Naive thymus-derived CD4-positive, alpha-beta T cell (primary cell): ENCODE data around the gene ZNF236. TPM values are rescaled to one million over a fixed set of nuclear protein-coding genes. Genes with fewer than 3 reads are reported as not detected.
"Not testable (repeated sequence)": the region's sequence is repeated elsewhere in the genome, so short reads cannot be mapped to it uniquely, and the experiment has no call there.

Source experiments
- ATAC-seq: fragments of 150-1000 bp; cut with Tn5 transposase; 2 replicates; pipeline ENCODE4 v1.10.0; 2021; ENCODE audit warnings: mild to moderate bottlenecking, moderate library complexity
- CTCF ChIA-PET: fragments of 350-600 bp; sonication (Branson Sonifier 250); formaldehyde crosslinking; loops from one replicate; lab custom pipeline; 2021; ENCODE audit warnings: antibody characterized with exemption; lab: Charles Lee
- POLR2A ChIA-PET: fragments of 350-600 bp; sonication (Branson Sonifier 250); formaldehyde crosslinking; loops from one replicate; lab custom pipeline; 2021; ENCODE audit warnings: antibody characterized with exemption, inconsistent platforms; lab: Charles Lee
- DNase-seq, 9 donors: peaks; one replicate each; pipeline versions ENCODE4 v3.0.0 to v3.0.0-alpha.2; 2020 to 2022; ENCODE audit warnings: mixed read lengths in 1 of 9
- H3K27ac ChIP-seq: one replicate; pipeline ENCODE4 v1.7.0; 2013; ENCODE audit warnings: mild to moderate bottlenecking, low read depth, low read length, moderate library complexity
- H3K27me3 ChIP-seq, 2 donors: one replicate each; pipeline ENCODE4 v1.7.0; 2013; ENCODE audit warnings: low read length in 2 of 2, mild to moderate bottlenecking in 2 of 2, moderate library complexity in 2 of 2; ENCODE audit not compliant: control insufficient read depth in 2 of 2, insufficient read depth in 2 of 2
- H3K36me3 ChIP-seq, 3 experiments: 1 replicate in 2 of 3; 2 replicates in 1 of 3; pipeline ENCODE4 v1.7.0; 2013; ENCODE audit warnings: low read length in 3 of 3, mild to moderate bottlenecking in 3 of 3, moderate library complexity in 1 of 3; ENCODE audit not compliant: insufficient read depth in 3 of 3, control insufficient read depth in 2 of 3
- H3K4me1 ChIP-seq, 2 donors: one replicate each; pipeline ENCODE4 v1.7.0; 2013; ENCODE audit warnings: low read length in 2 of 2, mild to moderate bottlenecking in 2 of 2, moderate library complexity in 1 of 2; ENCODE audit not compliant: control insufficient read depth in 2 of 2, insufficient read depth in 2 of 2
- H3K4me3 ChIP-seq: 2 replicates; pipeline ENCODE4 v1.7.0; 2013; ENCODE audit warnings: mild to moderate bottlenecking, low read length
- H3K9me3 ChIP-seq, 3 experiments: 1 replicate in 2 of 3; 2 replicates in 1 of 3; pipeline ENCODE4 v1.7.0; 2013; ENCODE audit warnings: low read length in 3 of 3; ENCODE audit not compliant: control insufficient read depth in 2 of 3
- H3K27ac Mint-ChIP-seq, 9 donors: one replicate each; pipeline ENCODE4 v1.8.0; 2020 to 2022; ENCODE audit warnings: mixed read lengths in 9 of 9, mild to moderate bottlenecking in 8 of 9, moderate library complexity in 5 of 9, inconsistent platforms in 2 of 9
- H3K27me3 Mint-ChIP-seq, 5 donors: one replicate each; pipeline ENCODE4 v1.8.0; 2021 to 2022; ENCODE audit warnings: mixed read lengths in 5 of 5, mild to moderate bottlenecking in 1 of 5
- H3K36me3 Mint-ChIP-seq, 5 donors: one replicate each; pipeline ENCODE4 v1.8.0; 2020 to 2022; ENCODE audit warnings: mixed read lengths in 5 of 5, mild to moderate bottlenecking in 3 of 5, inconsistent platforms in 1 of 5
- H3K4me1 Mint-ChIP-seq, 7 donors: one replicate each; pipeline ENCODE4 v1.8.0; 2020 to 2022; ENCODE audit warnings: mixed read lengths in 7 of 7, mild to moderate bottlenecking in 3 of 7, inconsistent platforms in 1 of 7
- H3K4me3 Mint-ChIP-seq, 10 donors: one replicate each; pipeline ENCODE4 v1.8.0; 2020 to 2022; ENCODE audit warnings: mild to moderate bottlenecking in 10 of 10, mixed read lengths in 10 of 10, moderate library complexity in 6 of 10, inconsistent platforms in 2 of 10
- H3K9me3 Mint-ChIP-seq, 11 donors: one replicate each; pipeline ENCODE4 v1.8.0; 2020 to 2022; ENCODE audit warnings: mixed read lengths in 11 of 11, mild to moderate bottlenecking in 4 of 11, inconsistent platforms in 1 of 11, moderate library complexity in 1 of 11
- intact Hi-C, 2 donors: fragments of 100-400 bp; cut with micrococcal nuclease; formaldehyde crosslinking; loops; one replicate each; pipeline ENCODE4 v1.15.1; 2023
- polyA plus RNA-seq, 2 donors: library from polyadenylated mRNA; unstranded; fragments of 300-500 nt; fragmentation: Illumina TruSeq; gene quantifications; one replicate each; pipeline ENCODE4 v1.2.3, GENCODE V29; 2021
- total RNA-seq, 6 experiments: library from RNA in 5 of 6; stranded (reverse) in 5 of 6; gene quantifications; 1 replicate in 5 of 6; 2 replicates in 1 of 6; pipeline ENCODE4 v1.2.3 and lab custom pipeline; 2021 to 2026

Gene ZNF236
- total and polyA plus RNA-seq, 7 experiments from 2014 or later = 5.7 to 34.5 (median 28.6) TPM

GRCh38 chr18:76805221-76805620 lies 17.1 kb upstream of the ZNF236 start:
- H3K9me3 Mint-ChIP-seq = no peaks in the 10 kb centered on the region
- peaks cover 5 to 8% of the 10 kb centered on the region in 2 donors for H3K4me1 ChIP-seq
- intact Hi-C loops = no loop called here
- H3K9me3 ChIP-seq = no peaks in the 10 kb centered on the region
- ATAC-seq (no peak), DNase-seq (no peak)
- no peak overlapping the region for H3K4me3 ChIP-seq
- H3K27me3 Mint-ChIP-seq = peaks cover 0 to 14% (median 0%) of the 10 kb centered on the region in 5 donors
- H3K27ac Mint-ChIP-seq = no peak overlapping the region
- ChIA-PET CTCF (no interaction called here), POLR2A (no interaction called here)
- no peak overlapping the region for H3K4me3 Mint-ChIP-seq
- peaks cover 0 to 16% (median 5%) of the 10 kb centered on the region in 5 donors for H3K36me3 Mint-ChIP-seq
- peaks cover 6 to 13% (median 8%) of the 10 kb centered on the region in 7 donors for H3K4me1 Mint-ChIP-seq
- H3K36me3 ChIP-seq = no peaks in the 10 kb centered on the region
- H3K27me3 ChIP-seq = no peaks in the 10 kb centered on the region
- H3K27ac ChIP-seq = no peak overlapping the region

GRCh38 chr18:76806301-76806700 lies 16.1 kb upstream of the ZNF236 start:
- Histone ChIP-seq H3K4me3 (no peak overlapping the region), H3K9me3 (no peaks in the 10 kb centered on the region), H3K27me3 (no peaks in the 10 kb centered on the region), H3K4me1 (peaks cover 5 to 8% of the 10 kb centered on the region in 2 donors), H3K27ac (no peak overlapping the region), H3K36me3 (no peaks in the 10 kb centered on the region)
- DNase-seq (no peak), ATAC-seq (no peak)
- ChIA-PET CTCF (no interaction called here), POLR2A (no interaction called here)
- H3K4me3 Mint-ChIP-seq = no peak overlapping the region
- peaks cover 6 to 13% (median 8%) of the 10 kb centered on the region in 7 donors for H3K4me1 Mint-ChIP-seq
- peak overlapping the region in 1 of 9 donors; percentile 46 for H3K27ac Mint-ChIP-seq
- peaks cover 0 to 7% (median 0%) of the 10 kb centered on the region in 5 donors for H3K27me3 Mint-ChIP-seq
- intact Hi-C loops = no loop called here
- H3K9me3 Mint-ChIP-seq = no peaks in the 10 kb centered on the region
- H3K36me3 Mint-ChIP-seq = peaks cover 0 to 16% (median 5%) of the 10 kb centered on the region in 5 donors

- no peak overlapping the region for H3K4me3 Mint-ChIP-seq
- CTCF ChIA-PET = interaction anchor here (0.7 kb wide), 2 partner anchors 12 to 174 kb away, joined by 3 to 4 read pairs; no protein-coding TSS in a partner anchor
- intact Hi-C loops = no loop called here
- no peaks in the 10 kb centered on the region for H3K27me3 Mint-ChIP-seq
- H3K27ac Mint-ChIP-seq = no peak overlapping the region
- H3K4me1 Mint-ChIP-seq = peaks cover 4 to 5% (median 5%) of the 10 kb centered on the region in 7 donors
- no peak overlapping the region for H3K27ac ChIP-seq
- no peak overlapping the region for H3K4me3 ChIP-seq
- no peaks in the 10 kb centered on the region for H3K36me3 ChIP-seq
- H3K9me3 Mint-ChIP-seq = no peaks in the 10 kb centered on the region
- H3K4me1 ChIP-seq = peaks cover 0 to 6% of the 10 kb centered on the region in 2 donors
- no peaks in the 10 kb centered on the region for H3K27me3 ChIP-seq
- ATAC-seq (no peak), DNase-seq (no peak)
- no peaks in the 10 kb centered on the region for H3K9me3 ChIP-seq
- POLR2A ChIA-PET = no interaction called here
- H3K36me3 Mint-ChIP-seq = peaks cover 0 to 16% (median 5%) of the 10 kb centered on the region in 5 donors
These were observed 13.8 kb upstream of the ZNF236 start for GRCh38 chr18:76808561-76808960.

GRCh38 chr18:76811530-76811929 lies 10.8 kb upstream of the ZNF236 start:
- H3K27me3 ChIP-seq, H3K27me3 Mint-ChIP-seq, DNase-seq, H3K4me1 ChIP-seq, H3K9me3 Mint-ChIP-seq, H3K36me3 ChIP-seq, H3K4me3 ChIP-seq, H3K27ac Mint-ChIP-seq, H3K27ac ChIP-seq, H3K4me3 Mint-ChIP-seq, H3K4me1 Mint-ChIP-seq, H3K9me3 ChIP-seq, intact Hi-C loops, ATAC-seq: not testable (repeated sequence)
- ChIA-PET CTCF (interaction anchor here (0.6 to 2.6 kb wide), 2 partner anchors 9 to 149 kb away, joined by 3 to 12 read pairs; no protein-coding TSS in a partner anchor), POLR2A (interaction anchor here (0.6 to 1.0 kb wide), 3 partner anchors 9 to 448 kb away, joined by 3 read pairs; no protein-coding TSS in a partner anchor)
- H3K36me3 Mint-ChIP-seq = peaks cover 4 to 29% (median 10%) of the 10 kb centered on the region in 5 donors

GRCh38 chr18:76814256-76814655 lies 8.1 kb upstream of the ZNF236 start:
- peaks cover 4 to 17% (median 10%) of the 10 kb centered on the region in 5 donors for H3K36me3 Mint-ChIP-seq
- DNase-seq (no peak), ATAC-seq (no peak)
- H3K4me3 ChIP-seq = no peak overlapping the region
- no peaks in the 10 kb centered on the region for H3K9me3 Mint-ChIP-seq
- no peaks in the 10 kb centered on the region for H3K27me3 ChIP-seq
- peaks cover 0 to 8% (median 3%) of the 10 kb centered on the region in 3 experiments for H3K36me3 ChIP-seq
- H3K4me1 Mint-ChIP-seq = peaks cover 6 to 27% (median 18%) of the 10 kb centered on the region in 7 donors
- H3K9me3 ChIP-seq = no peaks in the 10 kb centered on the region
- POLR2A ChIA-PET = no interaction called here
- H3K27ac ChIP-seq = no peak overlapping the region
- H3K27ac Mint-ChIP-seq = no peak overlapping the region
- no peaks in the 10 kb centered on the region for H3K27me3 Mint-ChIP-seq
- intact Hi-C loops = no loop called here
- CTCF ChIA-PET = interaction anchor here (0.6 kb wide), 1 partner anchor 12 kb away, joined by 3 read pairs; no protein-coding TSS in a partner anchor
- no peak overlapping the region for H3K4me3 Mint-ChIP-seq
- H3K4me1 ChIP-seq = no peaks in the 10 kb centered on the region

- Histone ChIP-seq H3K27ac (no peak overlapping the region), H3K4me3 (no peak overlapping the region), H3K27me3 (no peaks in the 10 kb centered on the region), H3K9me3 (no peaks in the 10 kb centered on the region), H3K36me3 (peaks cover 0 to 8% (median 3%) of the 10 kb centered on the region in 3 experiments), H3K4me1 (peaks cover 5 to 6% of the 10 kb centered on the region in 2 donors)
- no peaks in the 10 kb centered on the region for H3K27me3 Mint-ChIP-seq
- DNase-seq (no peak), ATAC-seq (no peak)
- POLR2A ChIA-PET = no interaction called here
- H3K36me3 Mint-ChIP-seq = peaks cover 4 to 19% (median 8%) of the 10 kb centered on the region in 5 donors
- CTCF ChIA-PET = no interaction called here
- intact Hi-C loops = no loop called here
- H3K27ac Mint-ChIP-seq = peak overlapping the region in 5 of 9 donors; percentile 43 to 83 (median 51)
- H3K9me3 Mint-ChIP-seq = no peaks in the 10 kb centered on the region
- H3K4me3 Mint-ChIP-seq = peak overlapping the region in 3 of 10 donors; percentile 14 to 48 (median 48)
- peaks cover 18 to 46% (median 32%) of the 10 kb centered on the region in 7 donors for H3K4me1 Mint-ChIP-seq
These were observed 6.2 kb upstream of the ZNF236 start for GRCh38 chr18:76816127-76816526.
